ENCODE data around the gene ATPAF2.

The ATPAF2 gene

DNA sequence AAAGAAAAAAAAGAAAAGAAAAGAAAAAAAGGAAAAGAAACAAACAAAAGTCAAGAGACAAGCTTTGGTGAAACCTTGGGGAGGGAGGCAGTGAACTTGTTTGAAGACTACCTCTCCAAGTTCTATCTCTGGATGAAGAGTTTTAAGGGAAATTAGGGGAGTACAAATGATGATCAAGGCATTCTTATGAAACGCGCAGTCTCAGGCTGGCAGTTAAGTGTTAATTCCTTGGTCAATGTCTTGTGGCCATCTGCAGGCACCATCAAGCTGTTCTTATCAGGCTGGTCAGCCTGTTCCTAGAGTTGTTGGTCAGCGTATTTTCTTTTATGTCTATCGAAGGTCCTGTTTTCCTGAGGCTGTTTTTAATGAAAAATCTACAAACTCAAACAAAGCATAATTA lies 40.6 kb upstream of the ATPAF2 start:
- Histone ChIP-seq H3K27ac (ENCODE audit: low read depth, low read length) (no peak overlapping the region), H3K79me2 (ENCODE audit: control insufficient read depth, low read length) (no peaks in the 10 kb centered on the region), H3K27me3 (ENCODE audit: control insufficient read depth, low read length) (0 out of 2 replicates have a peak, but pooled peaks cover 2% of the 10 kb centered on the region), H3K4me1 (ENCODE audit: control insufficient read depth, low read length) (no peaks in the 10 kb centered on the region), H3K4me2 (ENCODE audit: low read length) (no peak overlapping the region), H3F3A (ENCODE audit: control insufficient read depth, insufficient read depth) (no peaks in the 10 kb centered on the region), H3K9me2 (replicated peaks; ENCODE audit: control insufficient read depth, low read length) (no peaks in the 10 kb centered on the region), H3K4me3 (ENCODE audit: low read length) (no peak overlapping the region), H3K9me3 (ENCODE audit: control insufficient read depth, insufficient read depth, low read length) (no peaks in the 10 kb centered on the region), H3K36me3 (ENCODE audit: control insufficient read depth, low read length) (no peaks in the 10 kb centered on the region), H4K20me1 (ENCODE audit: control insufficient read depth, insufficient read depth, low read depth, low read length) (no peaks in the 10 kb centered on the region)
- TF ChIP-seq CTCF (IDR thresholded peaks at IDR 0.05; ENCODE audit: low read depth, low read length, poor library complexity, severe bottlenecking) (no peak), EZH2phosphoT487 (IDR thresholded peaks at IDR 0.05; ENCODE audit: borderline replicate concordance, low read length) (no peak)

GRCh38 chr17:18076936-18077335 lies 38.0 kb upstream of the ATPAF2 start:
- H3K27ac ChIP-seq (ENCODE audit: low read depth, low read length): no peak overlapping the region
- no peak overlapping the region for H3K4me2 ChIP-seq (ENCODE audit: low read length)
- no peaks in the 10 kb centered on the region for H3K36me3 ChIP-seq (ENCODE audit: control insufficient read depth, low read length)
- TF ChIP-seq CTCF (IDR thresholded peaks at IDR 0.05; ENCODE audit: low read depth, low read length, poor library complexity, severe bottlenecking) (no peak), EZH2phosphoT487 (IDR thresholded peaks at IDR 0.05; ENCODE audit: borderline replicate concordance, low read length) (no peak)
- no peaks in the 10 kb centered on the region for H3K9me3 ChIP-seq (ENCODE audit: control insufficient read depth, insufficient read depth, low read length)
- H4K20me1 ChIP-seq (ENCODE audit: control insufficient read depth, insufficient read depth, low read depth, low read length): no peaks in the 10 kb centered on the region
- no peaks in the 10 kb centered on the region for H3K79me2 ChIP-seq (ENCODE audit: control insufficient read depth, low read length)
- H3K4me1 ChIP-seq (ENCODE audit: control insufficient read depth, low read length): no peaks in the 10 kb centered on the region
- H3K9me2 ChIP-seq (replicated peaks; ENCODE audit: control insufficient read depth, low read length): no peaks in the 10 kb centered on the region
- 0 out of 2 replicates have a peak, but pooled peaks cover 5% of the 10 kb centered on the region for H3K27me3 ChIP-seq (ENCODE audit: control insufficient read depth, low read length)
- no peak overlapping the region for H3K4me3 ChIP-seq (ENCODE audit: low read length)
- H3F3A ChIP-seq (ENCODE audit: control insufficient read depth, insufficient read depth): no peaks in the 10 kb centered on the region

GRCh38 chr17:18074566-18075272 lies 35.8 kb upstream of the ATPAF2 start:
- no peak overlapping the region for H3K4me3 ChIP-seq (ENCODE audit: low read length)
- no peaks in the 10 kb centered on the region for H3K4me1 ChIP-seq (ENCODE audit: control insufficient read depth, low read length)
- no peaks in the 10 kb centered on the region for H3F3A ChIP-seq (ENCODE audit: control insufficient read depth, insufficient read depth)
- no peaks in the 10 kb centered on the region for H3K36me3 ChIP-seq (ENCODE audit: control insufficient read depth, low read length)
- H3K9me2 ChIP-seq (replicated peaks; ENCODE audit: control insufficient read depth, low read length): no peaks in the 10 kb centered on the region
- H3K79me2 ChIP-seq (ENCODE audit: control insufficient read depth, low read length): no peaks in the 10 kb centered on the region
- H4K20me1 ChIP-seq (ENCODE audit: control insufficient read depth, insufficient read depth, low read depth, low read length): no peaks in the 10 kb centered on the region
- TF ChIP-seq CTCF (IDR thresholded peaks at IDR 0.05; ENCODE audit: low read depth, low read length, poor library complexity, severe bottlenecking) (no peak), EZH2phosphoT487 (IDR thresholded peaks at IDR 0.05; ENCODE audit: borderline replicate concordance, low read length) (no peak)
- no peak overlapping the region for H3K27ac ChIP-seq (ENCODE audit: low read depth, low read length)
- H3K27me3 ChIP-seq (ENCODE audit: control insufficient read depth, low read length): peaks cover 10% of the 10 kb centered on the region; the same call in 1 of the 2 replicates
- no peaks in the 10 kb centered on the region for H3K9me3 ChIP-seq (ENCODE audit: control insufficient read depth, insufficient read depth, low read length)
- H3K4me2 ChIP-seq (ENCODE audit: low read length): no peak overlapping the region
